K562 (cell line): ENCODE data around the gene ZBTB38. TPM values are rescaled to one million over a fixed set of nuclear protein-coding genes. Genes with fewer than 3 reads are reported as not detected.

Experiments used
- FOXM1 ChIP-seq, 2 experiments: fragments of 450-650 bp in 1 of 2; sonication (generic) in 1 of 2; formaldehyde crosslinking in 1 of 2; IDR thresholded peaks; 2 replicates each; pipeline versions ENCODE4 v1.6.1 to v1.9.0; 2017 to 2022; ENCODE audit warnings: low read depth in 2 of 2, mild to moderate bottlenecking in 2 of 2, missing genetic modification reagents in 1 of 2, moderate library complexity in 1 of 2
- GTF2F1 ChIP-seq: IDR thresholded peaks from 2 replicates; pipeline ENCODE4 v1.6.1; 2011; ENCODE audit warnings: low read depth, low read length, improper control_type of control experiment
- OTX1 ChIP-seq: fragments of 450-650 bp; formaldehyde crosslinking; IDR thresholded peaks from 2 replicates; pipeline ENCODE4 v1.4.0; 2022; ENCODE audit warnings: mild to moderate bottlenecking
- RHOXF2B ChIP-seq: fragments of 250-450 bp; sonication (Bioruptor Pico); conservative IDR thresholded peaks from 2 replicates; pipeline ENCODE4 v1.5.1; 2021
- polyA plus RNA-seq, 8 experiments: library from polyadenylated mRNA; depleted of rRNA in 4 of 8; stranded (reverse) in 5 of 8; unstranded in 3 of 8; fragments of >200 nt; fragmentation: Nextera tagmentation in 2 of 8; fragmentation: Illumina TruSeq in 1 of 8; extraction: Ambion mirVana in 2 of 8; extraction: Trizol in 1 of 8; gene quantifications; 2 replicates each; pipeline versions ENCODE4 v1.2.1 to v1.2.3, GENCODE V29; 2011 to 2014; ENCODE audit warnings: inconsistent platforms in 1 of 8, missing spikeins in 1 of 8
- total RNA-seq, 7 experiments: library from RNA; depleted of rRNA in 6 of 7; stranded (reverse); fragments of >200 nt in 6 of 7; fragmentation: Illumina TruSeq in 2 of 7; extraction: Trizol in 2 of 7; gene quantifications; 2 replicates each; pipeline versions ENCODE4 v1.2.1 to v1.2.3, GENCODE V29; 2011 to 2021; ENCODE audit warnings: low replicate concordance in 1 of 7
- TF ChIP-seq, protein P1 (sequence below): sonication (generic); formaldehyde crosslinking; IDR thresholded peaks from 2 replicates; pipeline ENCODE4 v1.8.1; 2023; ENCODE audit warnings: mild to moderate bottlenecking, missing genetic modification reagents
- TF ChIP-seq, protein P2 (sequence below): fragments of 450-650 bp; IDR thresholded peaks from 2 replicates; pipeline ENCODE4 v1.6.1; 2016

ZBTB38 gene
- total and polyA plus RNA-seq, 9 of the 15 experiments (the other 6 are each of a cell fraction or from before 2014, with no cell fraction given), result 12.1 to 39.4 (median 22.9) TPM

GRCh38 chr3:141401573-141402475 is 33.5 kb downstream of the ZBTB38 start (continued):
- TF ChIP-seq, protein P1, sequence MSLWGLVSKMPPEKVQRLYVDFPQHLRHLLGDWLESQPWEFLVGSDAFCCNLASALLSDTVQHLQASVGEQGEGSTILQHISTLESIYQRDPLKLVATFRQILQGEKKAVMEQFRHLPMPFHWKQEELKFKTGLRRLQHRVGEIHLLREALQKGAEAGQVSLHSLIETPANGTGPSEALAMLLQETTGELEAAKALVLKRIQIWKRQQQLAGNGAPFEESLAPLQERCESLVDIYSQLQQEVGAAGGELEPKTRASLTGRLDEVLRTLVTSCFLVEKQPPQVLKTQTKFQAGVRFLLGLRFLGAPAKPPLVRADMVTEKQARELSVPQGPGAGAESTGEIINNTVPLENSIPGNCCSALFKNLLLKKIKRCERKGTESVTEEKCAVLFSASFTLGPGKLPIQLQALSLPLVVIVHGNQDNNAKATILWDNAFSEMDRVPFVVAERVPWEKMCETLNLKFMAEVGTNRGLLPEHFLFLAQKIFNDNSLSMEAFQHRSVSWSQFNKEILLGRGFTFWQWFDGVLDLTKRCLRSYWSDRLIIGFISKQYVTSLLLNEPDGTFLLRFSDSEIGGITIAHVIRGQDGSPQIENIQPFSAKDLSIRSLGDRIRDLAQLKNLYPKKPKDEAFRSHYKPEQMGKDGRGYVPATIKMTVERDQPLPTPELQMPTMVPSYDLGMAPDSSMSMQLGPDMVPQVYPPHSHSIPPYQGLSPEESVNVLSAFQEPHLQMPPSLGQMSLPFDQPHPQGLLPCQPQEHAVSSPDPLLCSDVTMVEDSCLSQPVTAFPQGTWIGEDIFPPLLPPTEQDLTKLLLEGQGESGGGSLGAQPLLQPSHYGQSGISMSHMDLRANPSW, result no peak
- TF ChIP-seq FOXM1 (IDR thresholded peaks at IDR 0.05; ENCODE audit: low read depth) (no peak), FOXM1 (CRISPR knock-in tag; IDR thresholded peaks at IDR 0.05; ENCODE audit: low read depth) (no peak), OTX1 (CRISPR knock-in tag) (no peak), GTF2F1 (no peak), RHOXF2B (no peak)
- TF ChIP-seq, protein P2, sequence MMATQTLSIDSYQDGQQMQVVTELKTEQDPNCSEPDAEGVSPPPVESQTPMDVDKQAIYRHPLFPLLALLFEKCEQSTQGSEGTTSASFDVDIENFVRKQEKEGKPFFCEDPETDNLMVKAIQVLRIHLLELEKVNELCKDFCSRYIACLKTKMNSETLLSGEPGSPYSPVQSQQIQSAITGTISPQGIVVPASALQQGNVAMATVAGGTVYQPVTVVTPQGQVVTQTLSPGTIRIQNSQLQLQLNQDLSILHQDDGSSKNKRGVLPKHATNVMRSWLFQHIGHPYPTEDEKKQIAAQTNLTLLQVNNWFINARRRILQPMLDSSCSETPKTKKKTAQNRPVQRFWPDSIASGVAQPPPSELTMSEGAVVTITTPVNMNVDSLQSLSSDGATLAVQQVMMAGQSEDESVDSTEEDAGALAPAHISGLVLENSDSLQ, result no peak
